Epithelial cell of alveolus of lung (primary cell): ENCODE results near the gene WEE1. TPM values are rescaled to one million over a fixed set of nuclear protein-coding genes. Genes with fewer than 3 reads are reported as not detected.

ENCODE experiments used
- total RNA-seq: library from RNA; depleted of rRNA; stranded (reverse); fragments of >200 nt; gene quantifications from 2 replicates; pipeline ENCODE4 v1.2.1, GENCODE V29; 2015

WEE1 gene
- 17.2 and 18.0 TPM in 2 replicates for total RNA-seq

GRCh38 chr11:9573052-9573774 lies at the start of gene WEE1:
Gene WEE1, plus strand, starts transcription at chr11:9573670. Its CDS starts 264 bp downstream, at chr11:9573934.

Other genes starting within 250 kb of the WEE1 start
- 58.8 and 65.0 TPM in 2 replicates for gene IPO7, start 189.0 kb upstream of the WEE1 start, total RNA-seq
- gene ZNF143, start 112.7 kb upstream of the WEE1 start, total RNA-seq, result 13.5 and 18.6 TPM in 2 replicates
- gene SWAP70, start 90.4 kb downstream of the WEE1 start, total RNA-seq, result 13.2 and 15.5 TPM in 2 replicates